H1 (cell line): Measurements from ENCODE around the gene PDCL3. TPM values are rescaled to one million over a fixed set of nuclear protein-coding genes. Genes with fewer than 3 reads are reported as not detected.

Experiments used
- CTCF ChIA-PET: fragments of 300-600 bp; sonication (Branson Sonifier 250); formaldehyde crosslinking; loops from one replicate; lab custom pipeline; 2021; ENCODE audit not compliant: partially characterized antibody; lab: Charles Lee
- POLR2A ChIA-PET: fragments of 300-600 bp; sonication (Branson Sonifier 250); formaldehyde crosslinking; loops from one replicate; lab custom pipeline; 2021; ENCODE audit warnings: inconsistent platforms; ENCODE audit not compliant: partially characterized antibody; lab: Charles Lee
- DNase-seq, 2 experiments: peaks; one replicate each; pipeline versions ENCODE4 v3.0.0 to v3.0.0-alpha.2; 2010 to 2022; ENCODE audit warnings: low spot score in 2 of 2, low read depth in 1 of 2, mixed read lengths in 1 of 2
- FAIRE-seq: peaks from 2 replicates; lab custom pipeline; 2011; peaks lifted over from hg19 to GRCh38; lab: Jason Lieb, UNC
- H2AFZ ChIP-seq: 2 replicates; pipeline ENCODE4 v1.8.1; 2012; ENCODE audit warnings: low read length, inconsistent platforms
- H2AK5ac ChIP-seq: 2 replicates; pipeline ENCODE4 v1.6.1; 2013; ENCODE audit warnings: low read depth, low read length
- H2BK120ac ChIP-seq: replicated peaks from 2 replicates; pipeline ENCODE3; 2013; ENCODE audit warnings: low read depth, low read length, inconsistent platforms
- H2BK12ac ChIP-seq: 2 replicates; pipeline ENCODE4 v1.6.1; 2013; ENCODE audit warnings: low read depth, low read length
- H2BK15ac ChIP-seq: 2 replicates; pipeline ENCODE4 v1.6.1; 2013; ENCODE audit warnings: low read length
- H2BK20ac ChIP-seq: 2 replicates; pipeline ENCODE4 v1.6.1; 2013; ENCODE audit warnings: low read length
- H2BK5ac ChIP-seq: 2 replicates; pipeline ENCODE4 v1.6.1; 2013; ENCODE audit warnings: low read depth, low read length
- H3K14ac ChIP-seq: 2 replicates; pipeline ENCODE4 v1.6.1; 2013; ENCODE audit warnings: inconsistent platforms; ENCODE audit not compliant: insufficient read length
- H3K18ac ChIP-seq: 2 replicates; pipeline ENCODE4 v1.6.1; 2013; ENCODE audit warnings: low read length; ENCODE audit errors: extremely low read depth
- H3K23ac ChIP-seq: 2 replicates; pipeline ENCODE4 v1.6.1; 2013; ENCODE audit warnings: inconsistent platforms; ENCODE audit not compliant: insufficient read length
- H3K23me2 ChIP-seq: 2 replicates; pipeline ENCODE4 v1.6.1; 2013; ENCODE audit warnings: low read depth, low read length
- H3K27ac ChIP-seq: 2 replicates; pipeline ENCODE4 v1.6.1; 2011; ENCODE audit warnings: low read depth, low read length, inconsistent platforms
- H3K27me3 ChIP-seq, 4 experiments: replicated peaks in 1 of 4; 1 replicate in 1 of 4; 2 replicates in 3 of 4; pipeline versions ENCODE4 v1.6.1 to v1.8.1; 2011 to 2013; ENCODE audit warnings: low read length in 3 of 4, mild to moderate bottlenecking in 3 of 4, inconsistent platforms in 2 of 4, mixed read lengths in 2 of 4, moderate library complexity in 1 of 4; ENCODE audit not compliant: control insufficient read depth in 3 of 4, insufficient read depth in 3 of 4; ENCODE audit errors: extremely low read depth in 1 of 4
- H3K36me3 ChIP-seq, 4 experiments: 2 replicates each; pipeline versions ENCODE4 v1.6.1 to v1.8.1; 2011 to 2013; ENCODE audit warnings: mild to moderate bottlenecking in 4 of 4, low read length in 3 of 4, moderate library complexity in 2 of 4, control low read depth in 1 of 4, inconsistent platforms in 1 of 4; ENCODE audit not compliant: insufficient read depth in 4 of 4, control insufficient read depth in 2 of 4
- H3K4ac ChIP-seq: replicated peaks from 2 replicates; pipeline ENCODE3; 2013; ENCODE audit warnings: low read length, low read depth, mixed read lengths, inconsistent platforms; ENCODE audit not compliant: insufficient read length
- H3K4me1 ChIP-seq, 4 experiments: replicated peaks in 1 of 4; 1 replicate in 1 of 4; 2 replicates in 3 of 4; pipeline versions ENCODE4 v1.6.1 to v1.8.1; 2011 to 2013; ENCODE audit warnings: low read length in 3 of 4, inconsistent platforms in 2 of 4, mixed read lengths in 1 of 4; ENCODE audit not compliant: insufficient read depth in 4 of 4, control insufficient read depth in 3 of 4
- H3K4me2 ChIP-seq, 2 experiments: 2 replicates each; pipeline versions ENCODE4 v1.6.1 to v1.8.1; 2011 to 2013; ENCODE audit warnings: low read depth in 2 of 2, low read length in 2 of 2, control low read depth in 1 of 2, inconsistent platforms in 1 of 2, mild to moderate bottlenecking in 1 of 2; ENCODE audit not compliant: insufficient read depth in 1 of 2
- H3K4me3 ChIP-seq, 4 experiments: fragments of 200-600, 300-600 bp in 1 of 4; sonication (generic), shearing (Covaris generic), sonication (Bioruptor Twin) in 1 of 4; 2 replicates each; pipeline versions ENCODE4 v1.5.1 to v1.8.1; 2011 to 2016; ENCODE audit warnings: low read length in 4 of 4, low read depth in 3 of 4, control low read depth in 2 of 4, inconsistent platforms in 2 of 4, mild to moderate bottlenecking in 2 of 4, mixed read lengths in 1 of 4, moderate library complexity in 1 of 4; ENCODE audit not compliant: insufficient read depth in 2 of 4; ENCODE audit errors: extremely low read depth in 1 of 4
- H3K56ac ChIP-seq: replicated peaks from 2 replicates; pipeline ENCODE3; 2013; ENCODE audit warnings: low read depth, mild to moderate bottlenecking, mixed read lengths, low read length, inconsistent platforms; ENCODE audit not compliant: insufficient read length
- H3K79me1 ChIP-seq: 2 replicates; pipeline ENCODE4 v1.6.1; 2013; ENCODE audit warnings: low read depth, low read length, control low read depth
- H3K79me2 ChIP-seq, 2 experiments: 2 replicates each; pipeline versions ENCODE4 v1.6.1 to v1.8.1; 2012 to 2013; ENCODE audit warnings: low read length in 2 of 2, mild to moderate bottlenecking in 2 of 2, inconsistent platforms in 1 of 2; ENCODE audit not compliant: insufficient read depth in 2 of 2, control insufficient read depth in 1 of 2
- H3K9ac ChIP-seq, 4 experiments: replicated peaks in 1 of 4; 1 replicate in 1 of 4; 2 replicates in 3 of 4; pipeline versions ENCODE4 v1.6.1 to v1.8.1; 2011 to 2013; ENCODE audit warnings: low read depth in 3 of 4, low read length in 3 of 4, control low read depth in 2 of 4, mild to moderate bottlenecking in 2 of 4, moderate library complexity in 2 of 4, inconsistent platforms in 1 of 4; ENCODE audit errors: extremely low read depth in 1 of 4
- H3K9me3 ChIP-seq, 2 experiments: 2 replicates each; pipeline versions ENCODE4 v1.6.1 to v1.8.1; 2012 to 2013; ENCODE audit warnings: mild to moderate bottlenecking in 2 of 2, moderate library complexity in 2 of 2, control low read depth in 1 of 2, inconsistent platforms in 1 of 2, low read depth in 1 of 2, low read length in 1 of 2, mixed read lengths in 1 of 2; ENCODE audit not compliant: insufficient read depth in 2 of 2
- H4K20me1 ChIP-seq, 2 experiments: replicated peaks in 1 of 2; 2 replicates each; pipeline versions ENCODE3 to v1.8.1; 2011 to 2013; ENCODE audit warnings: inconsistent platforms in 2 of 2, low read length in 2 of 2, mild to moderate bottlenecking in 1 of 2; ENCODE audit not compliant: insufficient read depth in 2 of 2, control insufficient read depth in 1 of 2
- H4K5ac ChIP-seq: 2 replicates; pipeline ENCODE4 v1.6.1; 2013; ENCODE audit warnings: low read length, low read depth, mixed read lengths, inconsistent platforms; ENCODE audit not compliant: insufficient read length
- H4K8ac ChIP-seq: 2 replicates; pipeline ENCODE4 v1.8.0; 2013; ENCODE audit warnings: mild to moderate bottlenecking, moderate library complexity, low read length, inconsistent platforms; ENCODE audit not compliant: insufficient read depth; ENCODE audit errors: extremely low read depth
- H4K91ac ChIP-seq: replicated peaks from 2 replicates; pipeline ENCODE3; 2013; ENCODE audit warnings: low read length, mixed read lengths, inconsistent platforms; ENCODE audit not compliant: insufficient read length
- CREB1 ChIP-seq: IDR thresholded peaks from 2 replicates; pipeline ENCODE4 v1.6.1; 2012; ENCODE audit warnings: inconsistent platforms
- RAD21 ChIP-seq, 2 experiments: IDR thresholded peaks in 1 of 2; conservative IDR thresholded peaks in 1 of 2; 2 replicates each; pipeline ENCODE4 v1.6.1; 2011; ENCODE audit warnings: low read depth in 2 of 2, low read length in 2 of 2, improper control_type of control experiment in 1 of 2, inconsistent platforms in 1 of 2, mild to moderate bottlenecking in 1 of 2, moderate library complexity in 1 of 2
- TEAD4 ChIP-seq: IDR thresholded peaks from 2 replicates; pipeline ENCODE4 v1.6.1; 2012; ENCODE audit warnings: low read depth, low read length, inconsistent platforms, mixed read lengths
- WGBS, 2 experiments: shearing (Covaris generic) in 1 of 2; methylation state at CpG; one replicate each; pipeline versions ENCODE4 v1.1.6 to v1.1.7; 2013 to 2015; ENCODE audit warnings: low lambda C conversion rate in 2 of 2, mixed read lengths in 2 of 2, inconsistent platforms in 1 of 2, low coverage in 1 of 2, missing lambda C conversion rate in 1 of 2; ENCODE audit not compliant: insufficient replicate concordance in 2 of 2, insufficient coverage in 1 of 2, insufficient read length in 1 of 2; ENCODE audit errors: extremely low coverage in 1 of 2, missing lambda C conversion rate in 1 of 2; 5-methylcytosine and 5-hydroxymethylcytosine counted together
- polyA plus RNA-seq, 7 experiments: library from polyadenylated mRNA; depleted of rRNA in 3 of 7; stranded (reverse) in 5 of 7; unstranded in 2 of 7; fragments of >200 nt in 5 of 7; fragments of 200-250 nt in 2 of 7; gene quantifications; 1 replicate in 5 of 7; 2 replicates in 1 of 7; 4 replicates in 1 of 7; pipeline versions ENCODE4 v1.2.1 to v1.2.3, GENCODE V29; 2011 to 2013; ENCODE audit warnings: missing spikeins in 2 of 7, mixed read lengths in 2 of 7
- total RNA-seq: library from RNA; stranded (reverse); fragmentation: NEBNext Ultra II Directional; extraction: Animal tissue kit (Norgen Biotek cat#: 25700); gene quantifications from 2 replicates; pipeline ENCODE4 v1.2.1, GENCODE V29; 2021

Gene PDCL3
- total and polyA plus RNA-seq, 2 of the 8 experiments (the other 6 are each of a cell fraction or from before 2014, with no cell fraction given), result 19.8 to 29.4 TPM

DNA sequence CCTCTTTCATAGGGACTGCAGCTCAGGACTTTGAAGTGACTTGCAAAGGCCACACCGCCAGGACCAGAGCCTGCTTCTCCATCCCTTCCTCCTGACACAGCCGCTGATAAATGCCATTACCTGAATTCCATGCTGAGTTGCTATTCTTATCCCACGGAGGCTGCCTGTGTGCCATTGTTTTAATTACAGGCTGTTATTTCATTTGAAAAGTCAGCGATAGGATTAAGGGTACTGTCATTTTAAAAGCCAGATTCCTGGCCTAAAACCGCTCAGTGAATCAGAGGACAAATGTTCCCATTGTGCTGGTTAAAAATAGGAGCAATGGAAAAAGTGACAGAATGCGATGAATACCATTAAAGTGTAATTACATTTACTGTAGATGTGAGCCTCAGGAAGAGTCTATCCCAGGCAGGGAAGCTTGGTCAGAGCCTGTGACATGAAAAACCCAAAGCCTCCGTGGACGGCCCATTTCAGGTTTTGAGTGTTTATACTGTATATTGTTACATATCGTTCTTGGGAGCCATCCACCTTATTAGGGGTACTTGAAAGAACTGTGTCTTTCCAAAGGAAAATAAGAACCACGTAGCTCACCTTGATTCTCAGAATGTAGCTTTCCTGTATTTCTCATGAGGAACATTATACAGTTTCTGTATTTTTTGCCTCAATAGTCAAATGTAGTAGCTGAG is 41.3 kb downstream of the PDCL3 start:
- Histone ChIP-seq H3K18ac (no peak overlapping the region; the same call in 1 of the 2 replicates), H2BK12ac (no peak overlapping the region), H3K23me2 (no peaks in the 10 kb centered on the region; the same call in 1 of the 2 replicates), H2AFZ (no peak overlapping the region), H4K5ac (no peak overlapping the region), H3K4me1 (peaks cover 2 to 9% (median 8%) of the 10 kb centered on the region in 4 experiments; a peak in 5 of 7 replicates), H3K79me2 (no peaks in the 10 kb centered on the region), H3K27ac (no peak overlapping the region), H2BK20ac (no peak overlapping the region), H3K27me3 (no peaks in the 10 kb centered on the region), H3K36me3 (no peaks in the 10 kb centered on the region), H2BK15ac (no peak overlapping the region), H3K56ac (no peak overlapping the region), H4K91ac (no peak overlapping the region), H3K23ac (no peak overlapping the region), H3K14ac (no peak overlapping the region), H3K4me3 (no peak overlapping the region; a peak in 1 of 8 replicates), H3K9me3 (no peaks in the 10 kb centered on the region), H3K4me2 (peak overlapping the region in 1 of 2 experiments; percentile 37; a peak in 2 of 4 replicates), H4K20me1 (no peaks in the 10 kb centered on the region), H3K9ac (no peak overlapping the region), H2BK120ac (no peak overlapping the region), H3K4ac (no peak overlapping the region), H4K8ac (no peak overlapping the region), H2BK5ac (no peak overlapping the region), H2AK5ac (no peak overlapping the region), H3K79me1 (no peaks in the 10 kb centered on the region)
- TF ChIP-seq CREB1, result no peak
- TF ChIP-seq TEAD4, result 0 out of 2 replicates have a peak, but pooled peaks have one; percentile 29
- 0 out of 4 replicates have a peak, but pooled peaks of 1 of the 2 experiments have one; percentile 2 for TF ChIP-seq RAD21 (IDR thresholded peaks at IDR 0.05 in 1 of 2, conservative IDR thresholded peaks at IDR 0.05 in 1 of 2; ENCODE audit: low read depth in 2 of 2, low read length in 2 of 2)
- POLR2A ChIA-PET, result interaction anchor here (1.2 kb wide), 1 partner anchor 398 kb away, joined by 4 read pairs; the partner anchor contains the start of gene RPL31
- CTCF ChIA-PET, result interaction anchor here (0.7 to 2.2 kb wide), 6 partner anchors 9 to 584 kb away, joined by 3 to 7 read pairs (median 3); no protein-coding TSS in a partner anchor
- DNase-seq (no peak), FAIRE-seq (no peak)
- 42% methylated on average over 10 of the region's 10 CpGs; no CpG with 5 or more reads in 1 of the 2 experiments for WGBS, 2 experiments
